Fibroblast of the aortic adventitia (primary cell): ENCODE results near the gene KLHDC10. TPM values are rescaled to one million over a fixed set of nuclear protein-coding genes. Genes with fewer than 3 reads are reported as not detected.

ENCODE experiments used
- DNase-seq: peaks from one replicate; pipeline ENCODE4 v3.0.0-alpha.2; 2010; ENCODE audit warnings: low read depth
- H3K4me3 ChIP-seq: 2 replicates; pipeline ENCODE4 v1.5.1; 2011; ENCODE audit warnings: low read depth, mild to moderate bottlenecking, control low read depth, low read length, moderate library complexity
- CTCF ChIP-seq: IDR thresholded peaks from 2 replicates; pipeline ENCODE4 v1.5.1; 2011; ENCODE audit warnings: mild to moderate bottlenecking, low read length, control low read depth, inconsistent platforms; ENCODE audit not compliant: insufficient read depth
- total RNA-seq: library from RNA; depleted of rRNA; stranded (reverse); fragments of >200 nt; gene quantifications from 2 replicates; pipeline ENCODE4 v1.2.3, GENCODE V29; 2012; ENCODE audit warnings: low replicate concordance

The KLHDC10 gene
- total RNA-seq, 1 donor, result 27.2 TPM

- H3K4me3 ChIP-seq, result no peak overlapping the region
- no peak for DNase-seq
- no peak for TF ChIP-seq CTCF
Measured at GRCh38 chr7:130131964-130132875, 61.9 kb downstream of the KLHDC10 start.

GRCh38 chr7:130133029-130133782, 62.9 kb downstream of the KLHDC10 start:
- DNase-seq, result no peak
- H3K4me3 ChIP-seq, result no peak overlapping the region
- TF ChIP-seq CTCF, result no peak

- no peak for TF ChIP-seq CTCF
- no peak for DNase-seq
- no peak overlapping the region for H3K4me3 ChIP-seq
Measured at GRCh38 chr7:130134106-130134636, 63.8 kb downstream of the KLHDC10 start.

- no peak for TF ChIP-seq CTCF
- DNase-seq, result no peak
- no peak overlapping the region for H3K4me3 ChIP-seq
Measured at GRCh38 chr7:130134726-130135125, 64.4 kb downstream of the KLHDC10 start.

GRCh38 chr7:130135208-130136205, 65.2 kb downstream of the KLHDC10 start:
- DNase-seq, result no peak
- TF ChIP-seq CTCF, result no peak
- no peak overlapping the region for H3K4me3 ChIP-seq

GRCh38 chr7:130136579-130137167, 66.3 kb downstream of the KLHDC10 start:
- no peak for DNase-seq
- no peak for TF ChIP-seq CTCF
- H3K4me3 ChIP-seq, result no peak overlapping the region
